Osteocyte (in vitro differentiated cells): ENCODE data around the gene PCGF1. TPM values are rescaled to one million over a fixed set of nuclear protein-coding genes. Genes with fewer than 3 reads are reported as not detected.

Experiments
- DNase-seq: peaks from one replicate; pipeline ENCODE4 v3.0.0; 2021; ENCODE audit warnings: mixed read lengths; ENCODE audit not compliant: unreplicated experiment; ENCODE audit errors: extremely low spot score
- H3K27ac Mint-ChIP-seq: one replicate; pipeline ENCODE4 v1.8.0; 2021; ENCODE audit warnings: mild to moderate bottlenecking, mixed read lengths; ENCODE audit not compliant: unreplicated experiment
- H3K27me3 Mint-ChIP-seq: one replicate; pipeline ENCODE4 v1.8.0; 2021; ENCODE audit warnings: mixed read lengths; ENCODE audit not compliant: unreplicated experiment
- H3K36me3 Mint-ChIP-seq: one replicate; pipeline ENCODE4 v1.8.0; 2021; ENCODE audit warnings: mixed read lengths; ENCODE audit not compliant: unreplicated experiment
- H3K4me1 Mint-ChIP-seq: one replicate; pipeline ENCODE4 v1.8.0; 2021; ENCODE audit warnings: mixed read lengths; ENCODE audit not compliant: unreplicated experiment
- H3K4me3 Mint-ChIP-seq: one replicate; pipeline ENCODE4 v1.8.0; 2021; ENCODE audit warnings: mild to moderate bottlenecking, moderate library complexity, mixed read lengths; ENCODE audit not compliant: unreplicated experiment
- H3K9me3 Mint-ChIP-seq: one replicate; pipeline ENCODE4 v1.8.0; 2021; ENCODE audit warnings: mixed read lengths; ENCODE audit not compliant: unreplicated experiment
- CTCF ChIP-seq: fragments of 200-600 bp; sonication (generic); IDR thresholded peaks from 2 replicates; pipeline ENCODE4 v1.5.0; 2021; ENCODE audit warnings: antibody characterized with exemption, mild to moderate bottlenecking, moderate library complexity
- long read RNA-seq: library from polyadenylated mRNA; unstranded; transcript quantifications from one replicate; pipeline ENCODE4 v2.0.0, GENCODE V29; 2021
- total RNA-seq: library from RNA; stranded (reverse); gene quantifications from 2 replicates; pipeline ENCODE4 v1.2.1, GENCODE V29; 2021

Gene PCGF1
- total RNA-seq, result 32.2 and 32.5 TPM in 2 replicates
- long read RNA-seq, transcript PCGF1-201 (9 exons, 1,792 nt), result major isoform, 6 of 14 reads
- long read RNA-seq, transcript PCGF1-204 (8 exons, 1,056 nt), result minor isoform, 5 of 14 reads
- long read RNA-seq, partial matches to known transcripts, result 0 of 14 reads
- long read RNA-seq, other reads (novel, unspliced or antisense), result 3 of 14 reads

GRCh38 chr2:74507145-74507925 lies at the start of gene PCGF1:
PCGF1 (minus strand) TSS chr2:74507695; CDS start chr2:74507668, 27 bp downstream.
- peak; percentile 98 for DNase-seq
- Mint-ChIP-seq H3K4me3 (peak within 1 kb of the TSS; percentile 98), H3K27me3 (peaks cover 34% of the 10 kb centered on the region), H3K27ac (peak within 1 kb of the TSS; percentile 100), H3K9me3 (no peaks in the 10 kb centered on the region), H3K4me1 (peaks cover 58% of the 10 kb centered on the region), H3K36me3 (peaks cover 20% of the 10 kb centered on the region)
- peak; percentile 49 for TF ChIP-seq CTCF

GRCh38 chr2:74556831-74557370 lies 49.4 kb upstream of the PCGF1 start:
- H3K9me3 Mint-ChIP-seq, result no peaks in the 10 kb centered on the region
- H3K36me3 Mint-ChIP-seq, result no peaks in the 10 kb centered on the region
- TF ChIP-seq CTCF, result no peak
- no peaks in the 10 kb centered on the region for H3K27me3 Mint-ChIP-seq
- DNase-seq, result no peak
- no peak overlapping the region for H3K4me3 Mint-ChIP-seq
- no peak overlapping the region for H3K27ac Mint-ChIP-seq
- peaks cover 22% of the 10 kb centered on the region for H3K4me1 Mint-ChIP-seq

GRCh38 chr2:74556159-74556558 lies 48.7 kb upstream of the PCGF1 start:
- Mint-ChIP-seq H3K4me1 (peaks cover 29% of the 10 kb centered on the region), H3K9me3 (no peaks in the 10 kb centered on the region), H3K27ac (no peak overlapping the region), H3K36me3 (peaks cover 6% of the 10 kb centered on the region), H3K27me3 (no peaks in the 10 kb centered on the region), H3K4me3 (peak overlapping the region; percentile 45)
- TF ChIP-seq CTCF, result no peak
- DNase-seq, result no peak

GRCh38 chr2:74555610-74556103 lies 48.2 kb upstream of the PCGF1 start:
- H3K9me3 Mint-ChIP-seq, result no peaks in the 10 kb centered on the region
- H3K27ac Mint-ChIP-seq, result no peak overlapping the region
- no peak for TF ChIP-seq CTCF
- peak overlapping the region; percentile 80 for H3K4me3 Mint-ChIP-seq
- H3K27me3 Mint-ChIP-seq, result no peaks in the 10 kb centered on the region
- DNase-seq, result no peak
- H3K4me1 Mint-ChIP-seq, result peaks cover 32% of the 10 kb centered on the region
- H3K36me3 Mint-ChIP-seq, result peaks cover 6% of the 10 kb centered on the region
